Psoas muscle (tissue), 8 donors: ENCODE measurements around the gene TCF12. TPM values are rescaled to one million over a fixed set of nuclear protein-coding genes. Genes with fewer than 3 reads are reported as not detected.

Experiments used
- ATAC-seq, 4 donors: fragments of 200-7000 bp; cut with Tn5 transposase; one replicate each; pipeline ENCODE4 v1.9.1; 2020; ENCODE audit warnings: moderate library complexity in 3 of 4, mild to moderate bottlenecking in 2 of 4
- DNase-seq, 2 donors: peaks; one replicate each; pipeline ENCODE4 v3.0.0-alpha.2; 2020
- H3K27ac ChIP-seq: fragments of 200-600 bp; one replicate; pipeline ENCODE4 v1.8.0; 2022
- H3K27me3 ChIP-seq, 3 donors: fragments of 200-600 bp in 1 of 3; one replicate each; pipeline versions ENCODE4 v1.6.1 to v1.8.0; 2013 to 2022; ENCODE audit warnings: low read length in 2 of 3, mild to moderate bottlenecking in 2 of 3, moderate library complexity in 1 of 3; ENCODE audit not compliant: insufficient read depth in 3 of 3
- H3K36me3 ChIP-seq, 2 donors: fragments of 200-600 bp in 1 of 2; one replicate each; pipeline versions ENCODE4 v1.6.1 to v1.8.0; 2013 to 2022; ENCODE audit warnings: low read depth in 1 of 2, mild to moderate bottlenecking in 1 of 2, moderate library complexity in 1 of 2; ENCODE audit not compliant: insufficient read depth in 1 of 2
- H3K4me1 ChIP-seq: fragments of 200-600 bp; one replicate; pipeline ENCODE4 v1.8.0; 2022
- H3K4me3 ChIP-seq: fragments of 200-600 bp; one replicate; pipeline ENCODE4 v1.8.0; 2022; ENCODE audit warnings: mild to moderate bottlenecking
- H3K9me3 ChIP-seq: fragments of 200-600 bp; one replicate; pipeline ENCODE4 v1.8.0; 2022
- CTCF ChIP-seq: fragments of 200-600 bp; IDR thresholded peaks from one replicate; pipeline ENCODE4 v1.8.0; 2022; ENCODE audit warnings: antibody characterized with exemption
- WGBS, 3 donors: extraction: QIAGEN DNeasy Blood & Tissue Kit; methylation state at CpG; one replicate each; pipeline versions ENCODE4 v1.1.6 to v1.1.7; 2013; 5-methylcytosine and 5-hydroxymethylcytosine counted together
- intact Hi-C, 2 donors: fragments of 100-400 bp; cut with DNase I; formaldehyde crosslinking; loops; one replicate each; pipeline versions ENCODE4 v1.11.0 to v1.14.2; 2022
- polyA plus RNA-seq, 3 donors: library from polyadenylated mRNA; stranded (reverse); fragments of 200-250 nt; gene quantifications; one replicate each; pipeline ENCODE4 v1.2.3, GENCODE V29; 2013
- total RNA-seq, 4 donors: library from RNA; stranded (reverse); fragmentation: NEBNext Ultra II Directional in 2 of 4; extraction: Animal tissue kit (Norgen Biotek cat#: 25700) in 2 of 4; gene quantifications; one replicate each; pipeline versions ENCODE4 v1.2.1 to v1.2.4, GENCODE V29; 2021 to 2023
- donor health status: healthy with polysubstance abuse.
- donor health status: DM: no; HTN: no; CAD: no; lungs with moderate emphysema.
- donor health status: Bipolar disorder and iron deficiency.
- donor health status: healthy.
- donor health status: DM: yes; HTN: yes; CAD: no.
- donor health status: DM: no; HTN: no; CAD: no.
- donor health status: DM: no; HTN: no; CAD: no.
- donor health status: DM: yes; HTN: yes; CAD: no.

Gene TCF12
- total and polyA plus RNA-seq, 7 donors = 10.5 to 53.1 (median 30.5) TPM

- H3K27ac ChIP-seq = peak overlapping the region; percentile 76
- peak; percentile 64 to 81 (median 74) for ATAC-seq
Measured at GRCh38 chr15:57026016-57026592, 107.7 kb downstream of the TCF12 start.

GRCh38 chr15:57027596-57027995 is 109.2 kb downstream of the TCF12 start:
- no peak overlapping the region for H3K4me3 ChIP-seq
- no peaks in the 10 kb centered on the region for H3K9me3 ChIP-seq
- intact Hi-C loops = no loop called here
- H3K27me3 ChIP-seq = no peaks in the 10 kb centered on the region
- no peak overlapping the region for H3K27ac ChIP-seq
- DNase-seq = no peak
- no peak for ATAC-seq
- TF ChIP-seq CTCF = no peak
- H3K36me3 ChIP-seq = no peaks in the 10 kb centered on the region
- WGBS, 3 donors = 94 to 96% (median 96%) methylated on average over 5 of the region's 5 CpGs
- peaks cover 34% of the 10 kb centered on the region for H3K4me1 ChIP-seq

More at GRCh38 chr15:57026016-57026592, 107.7 kb downstream of the TCF12 start:
- intact Hi-C loops = no loop called here
- H3K9me3 ChIP-seq = no peaks in the 10 kb centered on the region
- DNase-seq = no peak
- H3K4me1 ChIP-seq = peaks cover 23% of the 10 kb centered on the region
- H3K27me3 ChIP-seq = no peaks in the 10 kb centered on the region
- no peak overlapping the region for H3K4me3 ChIP-seq
- TF ChIP-seq CTCF = no peak
- H3K36me3 ChIP-seq = no peaks in the 10 kb centered on the region
- 23 to 43% (median 26%) methylated on average over 2 of the region's 2 CpGs for WGBS, 3 donors

- Histone ChIP-seq H3K36me3 (no peaks in the 10 kb centered on the region), H3K9me3 (no peaks in the 10 kb centered on the region), H3K27ac (no peak overlapping the region), H3K4me3 (no peak overlapping the region), H3K4me1 (peaks cover 39% of the 10 kb centered on the region), H3K27me3 (no peaks in the 10 kb centered on the region)
- DNase-seq (no peak), ATAC-seq (no peak)
- WGBS, 3 donors = 67 to 86% (median 70%) methylated on average over 7 of the region's 7 CpGs
- no peak for TF ChIP-seq CTCF
- intact Hi-C loops = no loop called here
Measured at GRCh38 chr15:57028176-57028575, 109.7 kb downstream of the TCF12 start.

- intact Hi-C loops = no loop called here
- Histone ChIP-seq H3K4me1 (peaks cover 39% of the 10 kb centered on the region), H3K36me3 (no peaks in the 10 kb centered on the region), H3K9me3 (no peaks in the 10 kb centered on the region), H3K27ac (no peak overlapping the region), H3K4me3 (no peak overlapping the region), H3K27me3 (no peaks in the 10 kb centered on the region)
- no peak for TF ChIP-seq CTCF
- DNase-seq (no peak), ATAC-seq (no peak)
- WGBS, 3 donors = 96 to 99% (median 97%) methylated on average over 3 of the region's 3 CpGs
Measured at GRCh38 chr15:57030011-57030410, 111.6 kb downstream of the TCF12 start.

GRCh38 chr15:57031082-57031481 is 112.6 kb downstream of the TCF12 start:
- H3K36me3 ChIP-seq = no peaks in the 10 kb centered on the region
- no peak overlapping the region for H3K27ac ChIP-seq
- 72 to 93% (median 73%) methylated on average over 1 of the region's 1 CpG for WGBS, 3 donors
- no peaks in the 10 kb centered on the region for H3K27me3 ChIP-seq
- ATAC-seq = no peak
- H3K9me3 ChIP-seq = no peaks in the 10 kb centered on the region
- no peak overlapping the region for H3K4me3 ChIP-seq
- intact Hi-C loops = no loop called here
- TF ChIP-seq CTCF = no peak
- no peak for DNase-seq
- peaks cover 29% of the 10 kb centered on the region for H3K4me1 ChIP-seq
